PFSK-1 (cell line): ENCODE results near the gene BCAP29.

Experiments
- SIN3A ChIP-seq: IDR thresholded peaks from 2 replicates; pipeline ENCODE4 v1.6.1; 2012; ENCODE audit warnings: mild to moderate bottlenecking, low read length, moderate library complexity, borderline replicate concordance; ENCODE audit not compliant: insufficient read depth
- TAF1 ChIP-seq: IDR thresholded peaks from 2 replicates; pipeline ENCODE4 v1.6.1; 2012; ENCODE audit warnings: low read length, control low read depth, borderline replicate concordance; ENCODE audit not compliant: insufficient read depth
- TF ChIP-seq, protein P1 (sequence below), 2 experiments: IDR thresholded peaks; 2 replicates each; pipeline versions ENCODE4 v1.6.1 to v1.8.0; 2011 to 2012; ENCODE audit warnings: low read depth in 2 of 2, low read length in 2 of 2, control low read depth in 1 of 2, inconsistent platforms in 1 of 2, mild to moderate bottlenecking in 1 of 2, moderate library complexity in 1 of 2; ENCODE audit not compliant: insufficient read depth in 1 of 2

DNA sequence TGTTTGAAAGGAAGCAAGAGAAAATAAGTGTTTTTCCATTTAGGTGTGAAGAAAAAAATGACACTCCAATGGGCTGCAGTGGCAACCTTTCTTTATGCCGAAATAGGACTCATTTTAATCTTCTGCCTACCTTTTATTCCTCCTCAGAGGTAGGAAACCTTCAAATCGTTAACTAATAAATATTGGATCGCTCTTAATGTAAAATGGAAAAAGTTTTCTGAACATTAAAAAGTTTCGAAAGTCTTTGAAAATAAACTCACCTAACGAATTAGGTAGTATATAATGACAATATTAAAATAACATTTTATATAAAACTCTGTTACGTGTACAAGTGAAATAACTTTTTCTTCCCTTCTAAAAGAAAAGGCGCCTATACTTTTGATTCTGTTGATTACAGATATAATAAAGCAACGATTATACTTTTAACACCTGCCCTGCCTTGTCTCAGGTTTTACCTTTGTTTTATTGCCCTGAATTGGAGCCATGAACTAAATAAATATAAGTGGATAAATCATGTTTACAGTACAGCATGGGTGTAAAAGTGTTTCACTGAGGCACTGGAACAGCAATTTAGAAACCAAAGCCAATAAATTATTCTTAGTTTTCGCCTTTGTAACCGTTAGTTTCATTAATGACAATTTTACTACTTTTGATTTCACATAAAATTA, 804 bp downstream of the BCAP29 start:
- TF ChIP-seq TAF1 (no peak), SIN3A (no peak)
- TF ChIP-seq, protein P1, sequence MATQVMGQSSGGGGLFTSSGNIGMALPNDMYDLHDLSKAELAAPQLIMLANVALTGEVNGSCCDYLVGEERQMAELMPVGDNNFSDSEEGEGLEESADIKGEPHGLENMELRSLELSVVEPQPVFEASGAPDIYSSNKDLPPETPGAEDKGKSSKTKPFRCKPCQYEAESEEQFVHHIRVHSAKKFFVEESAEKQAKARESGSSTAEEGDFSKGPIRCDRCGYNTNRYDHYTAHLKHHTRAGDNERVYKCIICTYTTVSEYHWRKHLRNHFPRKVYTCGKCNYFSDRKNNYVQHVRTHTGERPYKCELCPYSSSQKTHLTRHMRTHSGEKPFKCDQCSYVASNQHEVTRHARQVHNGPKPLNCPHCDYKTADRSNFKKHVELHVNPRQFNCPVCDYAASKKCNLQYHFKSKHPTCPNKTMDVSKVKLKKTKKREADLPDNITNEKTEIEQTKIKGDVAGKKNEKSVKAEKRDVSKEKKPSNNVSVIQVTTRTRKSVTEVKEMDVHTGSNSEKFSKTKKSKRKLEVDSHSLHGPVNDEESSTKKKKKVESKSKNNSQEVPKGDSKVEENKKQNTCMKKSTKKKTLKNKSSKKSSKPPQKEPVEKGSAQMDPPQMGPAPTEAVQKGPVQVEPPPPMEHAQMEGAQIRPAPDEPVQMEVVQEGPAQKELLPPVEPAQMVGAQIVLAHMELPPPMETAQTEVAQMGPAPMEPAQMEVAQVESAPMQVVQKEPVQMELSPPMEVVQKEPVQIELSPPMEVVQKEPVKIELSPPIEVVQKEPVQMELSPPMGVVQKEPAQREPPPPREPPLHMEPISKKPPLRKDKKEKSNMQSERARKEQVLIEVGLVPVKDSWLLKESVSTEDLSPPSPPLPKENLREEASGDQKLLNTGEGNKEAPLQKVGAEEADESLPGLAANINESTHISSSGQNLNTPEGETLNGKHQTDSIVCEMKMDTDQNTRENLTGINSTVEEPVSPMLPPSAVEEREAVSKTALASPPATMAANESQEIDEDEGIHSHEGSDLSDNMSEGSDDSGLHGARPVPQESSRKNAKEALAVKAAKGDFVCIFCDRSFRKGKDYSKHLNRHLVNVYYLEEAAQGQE (IDR thresholded peaks at IDR 0.05; ENCODE audit: insufficient read depth in 1 of 2, low read depth in 2 of 2, low read length in 2 of 2): no peak
